Measurements from ENCODE around the gene ATXN7L1.

ATXN7L1 gene

GRCh38 chr7:105806592-105807447, 69.6 kb downstream of the ATXN7L1 start:
- peaks cover 15% of the 10 kb centered on the region for H3K36me3 Mint-ChIP-seq (ENCODE audit: low read depth)
- no peaks in the 10 kb centered on the region for H3K27me3 Mint-ChIP-seq (ENCODE audit: low read depth)
- peaks cover 76% of the 10 kb centered on the region for H3K4me1 Mint-ChIP-seq (ENCODE audit: low read depth)
- DNase-seq (ENCODE audit: low spot score), result peak; percentile 81
- peaks cover 7% of the 10 kb centered on the region for H3K9me3 Mint-ChIP-seq
- H3K4me3 Mint-ChIP-seq, result peak overlapping the region; percentile 52
- peak overlapping the region; percentile 81 for H3K27ac Mint-ChIP-seq

DNA sequence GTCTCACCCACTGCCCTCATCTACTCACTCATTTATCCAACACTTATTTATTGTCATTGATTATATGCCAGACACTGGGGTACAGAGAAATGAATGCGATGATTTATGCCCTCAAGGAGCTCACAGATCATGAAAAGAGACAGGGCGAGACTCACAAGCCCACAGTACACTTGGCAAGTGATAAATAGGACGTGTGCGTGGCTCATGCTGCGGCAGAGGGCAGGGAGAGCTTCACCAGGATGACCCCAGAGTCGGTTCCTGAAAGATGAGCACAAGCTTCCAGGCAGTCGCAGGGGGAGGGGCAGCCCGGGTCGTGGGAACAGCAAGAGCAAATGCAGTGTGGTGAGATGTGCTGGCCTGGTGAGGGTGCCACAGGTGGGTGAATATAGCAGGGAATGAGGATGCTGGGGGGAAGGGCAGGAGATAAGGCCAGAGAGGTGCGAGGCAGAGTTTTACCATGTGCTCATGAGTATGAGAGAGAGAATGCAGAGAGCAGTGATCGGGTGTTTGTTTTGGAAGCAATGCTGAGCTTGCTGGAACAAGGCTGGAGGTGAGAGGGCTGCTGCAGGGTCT, 70.9 kb downstream of the ATXN7L1 start:
- Mint-ChIP-seq H3K36me3 (ENCODE audit: low read depth) (peaks cover 9% of the 10 kb centered on the region), H3K27ac (peak overlapping the region; percentile 81), H3K4me3 (peak overlapping the region; percentile 8), H3K27me3 (ENCODE audit: low read depth) (no peaks in the 10 kb centered on the region), H3K4me1 (ENCODE audit: low read depth) (peaks cover 75% of the 10 kb centered on the region), H3K9me3 (peaks cover 7% of the 10 kb centered on the region)
- DNase-seq (ENCODE audit: low spot score), result no peak

DNA sequence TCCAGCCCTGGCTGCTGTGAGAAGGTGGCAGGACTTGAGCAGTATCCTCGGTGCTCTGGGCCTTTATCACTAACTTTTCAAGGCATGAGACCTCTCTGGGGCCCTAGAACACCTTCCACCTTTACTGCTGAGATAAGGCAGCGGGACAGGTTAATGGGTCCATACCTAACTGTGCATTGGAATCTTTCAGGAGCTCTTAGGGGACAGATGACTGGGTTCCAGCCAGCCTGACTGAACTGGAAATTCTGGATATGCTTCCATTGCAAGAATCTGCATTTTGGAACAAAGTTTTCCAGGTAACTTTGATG, 73.0 kb downstream of the ATXN7L1 start:
- H3K36me3 Mint-ChIP-seq (ENCODE audit: low read depth), result no peaks in the 10 kb centered on the region
- no peaks in the 10 kb centered on the region for H3K27me3 Mint-ChIP-seq (ENCODE audit: low read depth)
- H3K4me3 Mint-ChIP-seq, result no peak overlapping the region
- peaks cover 66% of the 10 kb centered on the region for H3K4me1 Mint-ChIP-seq (ENCODE audit: low read depth)
- no peak overlapping the region for H3K27ac Mint-ChIP-seq
- DNase-seq (ENCODE audit: low spot score), result no peak
- H3K9me3 Mint-ChIP-seq, result no peaks in the 10 kb centered on the region

- Mint-ChIP-seq H3K4me1 (ENCODE audit: low read depth) (peaks cover 62% of the 10 kb centered on the region), H3K27me3 (ENCODE audit: low read depth) (no peaks in the 10 kb centered on the region)
Observed at GRCh38 chr7:105802604-105803428, 73.6 kb downstream of the ATXN7L1 start.

DNA sequence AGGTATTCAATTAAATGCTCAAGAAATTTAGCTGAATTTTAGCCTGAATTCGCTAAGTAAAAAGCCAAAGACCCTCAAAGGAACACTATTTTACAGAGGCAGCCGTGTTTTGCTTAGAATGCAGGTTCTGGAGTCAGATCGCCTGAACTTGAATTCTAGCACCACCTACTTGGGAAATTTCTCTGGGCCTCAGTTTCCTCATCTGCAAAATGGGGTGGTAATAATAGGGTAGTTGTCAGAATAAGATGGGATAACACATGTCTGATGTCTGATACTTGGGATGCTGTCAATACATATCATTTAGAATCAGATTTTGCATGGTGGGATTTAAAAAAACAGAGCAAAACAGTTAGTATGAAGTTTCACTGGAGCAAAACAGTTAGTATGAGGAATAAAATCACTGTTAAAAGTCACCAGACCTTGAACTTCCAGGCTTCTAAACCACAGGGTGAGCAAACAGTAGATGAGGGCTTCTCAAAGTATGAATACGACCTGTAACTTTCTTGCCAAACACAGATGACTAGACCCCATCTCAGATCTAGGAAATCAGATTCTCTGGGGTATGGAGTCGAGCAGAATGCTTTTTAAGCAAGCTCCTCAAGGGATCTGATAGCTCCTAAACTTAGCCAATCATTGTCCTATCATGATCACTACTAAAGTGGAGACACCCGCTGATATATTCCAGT, 75.4 kb downstream of the ATXN7L1 start:
- H3K27ac Mint-ChIP-seq, result no peak overlapping the region
- H3K9me3 Mint-ChIP-seq, result no peaks in the 10 kb centered on the region
- no peaks in the 10 kb centered on the region for H3K36me3 Mint-ChIP-seq (ENCODE audit: low read depth)
- H3K27me3 Mint-ChIP-seq (ENCODE audit: low read depth), result no peaks in the 10 kb centered on the region
- H3K4me3 Mint-ChIP-seq, result no peak overlapping the region
- no peak for DNase-seq (ENCODE audit: low spot score)
- peaks cover 44% of the 10 kb centered on the region for H3K4me1 Mint-ChIP-seq (ENCODE audit: low read depth)

More at GRCh38 chr7:105802604-105803428, 73.6 kb downstream of the ATXN7L1 start:
- Mint-ChIP-seq H3K36me3 (ENCODE audit: low read depth) (no peaks in the 10 kb centered on the region), H3K4me3 (no peak overlapping the region), H3K9me3 (no peaks in the 10 kb centered on the region), H3K27ac (no peak overlapping the region)
- DNase-seq (ENCODE audit: low spot score), result no peak

DNA sequence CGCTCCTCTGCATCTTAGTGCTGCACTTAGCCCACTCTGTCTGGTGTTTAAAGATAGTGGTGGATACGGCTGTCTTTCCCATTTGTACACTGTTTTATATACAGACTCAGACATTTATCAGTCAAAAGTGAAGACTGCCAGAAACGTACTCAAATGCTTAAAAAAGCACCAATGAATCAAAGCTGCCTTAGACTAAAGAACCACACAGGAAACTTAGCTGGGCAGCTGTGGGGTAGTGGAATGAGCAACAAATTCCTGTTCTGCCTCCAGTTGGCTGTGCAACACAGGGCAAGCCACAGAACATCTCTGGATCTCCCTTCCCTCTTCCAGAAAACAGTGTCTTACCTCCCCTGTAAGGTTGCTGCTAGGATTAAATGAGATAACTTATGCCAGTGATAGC, 76.0 kb downstream of the ATXN7L1 start:
- Mint-ChIP-seq H3K27ac (peak overlapping the region; percentile 22), H3K4me3 (peak overlapping the region; percentile 46), H3K36me3 (ENCODE audit: low read depth) (no peaks in the 10 kb centered on the region), H3K4me1 (ENCODE audit: low read depth) (peaks cover 39% of the 10 kb centered on the region), H3K9me3 (no peaks in the 10 kb centered on the region), H3K27me3 (ENCODE audit: low read depth) (no peaks in the 10 kb centered on the region)
- peak; percentile 56 for DNase-seq (ENCODE audit: low spot score)

GRCh38 chr7:105799677-105800076, 76.7 kb downstream of the ATXN7L1 start:
- Mint-ChIP-seq H3K4me1 (ENCODE audit: low read depth) (peaks cover 31% of the 10 kb centered on the region), H3K27me3 (ENCODE audit: low read depth) (no peaks in the 10 kb centered on the region), H3K9me3 (no peaks in the 10 kb centered on the region), H3K4me3 (no peak overlapping the region), H3K27ac (no peak overlapping the region), H3K36me3 (ENCODE audit: low read depth) (no peaks in the 10 kb centered on the region)
- no peak for DNase-seq (ENCODE audit: low spot score)

DNA sequence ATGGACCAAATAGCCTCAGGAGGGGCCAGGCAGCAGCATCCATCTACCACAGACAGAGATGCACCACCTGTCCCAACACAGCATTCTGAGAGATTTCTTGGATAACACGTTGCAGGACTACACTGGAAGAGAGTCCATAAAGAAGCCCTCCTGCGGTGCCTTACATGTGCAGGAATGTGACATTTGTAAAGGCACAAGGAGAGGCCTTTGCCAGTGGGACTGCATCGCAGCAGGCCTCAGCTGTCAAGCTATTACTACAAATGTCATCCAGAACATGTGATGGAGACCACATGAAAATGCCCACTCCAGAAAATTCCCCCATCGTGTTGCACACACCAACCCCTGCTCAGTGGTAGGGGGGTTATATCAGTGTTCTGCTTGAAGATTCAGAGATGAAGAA, 77.4 kb downstream of the ATXN7L1 start:
- H3K4me3 Mint-ChIP-seq, result no peak overlapping the region
- H3K4me1 Mint-ChIP-seq (ENCODE audit: low read depth), result peaks cover 31% of the 10 kb centered on the region

GRCh38 chr7:105797652-105798051, 78.7 kb downstream of the ATXN7L1 start:
- H3K4me1 Mint-ChIP-seq (ENCODE audit: low read depth), result peaks cover 31% of the 10 kb centered on the region
- no peak overlapping the region for H3K4me3 Mint-ChIP-seq
- no peak for DNase-seq (ENCODE audit: low spot score)
- H3K9me3 Mint-ChIP-seq, result no peaks in the 10 kb centered on the region
- H3K27ac Mint-ChIP-seq, result no peak overlapping the region
- H3K27me3 Mint-ChIP-seq (ENCODE audit: low read depth), result no peaks in the 10 kb centered on the region
- H3K36me3 Mint-ChIP-seq (ENCODE audit: low read depth), result no peaks in the 10 kb centered on the region

More for the DNA sequence above, 77.4 kb downstream of the ATXN7L1 start:
- DNase-seq (ENCODE audit: low spot score), result no peak
- no peak overlapping the region for H3K27ac Mint-ChIP-seq
- no peaks in the 10 kb centered on the region for H3K27me3 Mint-ChIP-seq (ENCODE audit: low read depth)
- H3K36me3 Mint-ChIP-seq (ENCODE audit: low read depth), result no peaks in the 10 kb centered on the region
- no peaks in the 10 kb centered on the region for H3K9me3 Mint-ChIP-seq

DNA sequence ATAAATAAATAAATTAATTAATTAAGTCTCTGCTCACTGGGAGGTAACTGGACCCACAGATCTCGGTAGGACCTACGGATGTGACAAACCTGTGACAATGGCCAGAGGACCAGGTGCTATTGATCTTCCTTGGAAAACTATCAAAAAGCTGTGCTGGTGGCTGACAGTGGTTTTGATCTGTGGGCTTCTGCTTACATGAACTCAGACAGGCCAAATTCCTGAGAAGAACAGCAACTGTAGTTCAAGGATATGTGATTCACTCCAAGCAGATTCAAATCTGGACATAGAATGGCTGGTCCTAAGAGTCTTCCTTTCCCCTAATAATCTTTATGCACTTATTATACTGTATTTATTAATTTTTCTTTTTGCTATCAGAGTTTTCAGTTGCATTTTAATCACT, 80.0 kb downstream of the ATXN7L1 start:
- no peaks in the 10 kb centered on the region for H3K27me3 Mint-ChIP-seq (ENCODE audit: low read depth)
- H3K4me1 Mint-ChIP-seq (ENCODE audit: low read depth), result peaks cover 28% of the 10 kb centered on the region
- H3K36me3 Mint-ChIP-seq (ENCODE audit: low read depth), result no peaks in the 10 kb centered on the region
- H3K4me3 Mint-ChIP-seq, result no peak overlapping the region
- no peak overlapping the region for H3K27ac Mint-ChIP-seq
- DNase-seq (ENCODE audit: low spot score), result no peak
- H3K9me3 Mint-ChIP-seq, result no peaks in the 10 kb centered on the region

GRCh38 chr7:105794741-105795729, 81.4 kb downstream of the ATXN7L1 start:
- Mint-ChIP-seq H3K9me3 (no peaks in the 10 kb centered on the region), H3K36me3 (ENCODE audit: low read depth) (no peaks in the 10 kb centered on the region), H3K27ac (no peak overlapping the region), H3K4me3 (no peak overlapping the region), H3K4me1 (ENCODE audit: low read depth) (peaks cover 17% of the 10 kb centered on the region), H3K27me3 (ENCODE audit: low read depth) (no peaks in the 10 kb centered on the region)
- DNase-seq (ENCODE audit: low spot score), result no peak

GRCh38 chr7:105792488-105793370, 83.7 kb downstream of the ATXN7L1 start:
- H3K4me3 Mint-ChIP-seq, result no peak overlapping the region
- H3K27ac Mint-ChIP-seq, result no peak overlapping the region

More at GRCh38 chr7:105792488-105793370, 83.7 kb downstream of the ATXN7L1 start:
- Mint-ChIP-seq H3K4me1 (ENCODE audit: low read depth) (peaks cover 7% of the 10 kb centered on the region), H3K36me3 (ENCODE audit: low read depth) (no peaks in the 10 kb centered on the region), H3K9me3 (no peaks in the 10 kb centered on the region), H3K27me3 (ENCODE audit: low read depth) (peaks cover 6% of the 10 kb centered on the region)
- no peak for DNase-seq (ENCODE audit: low spot score)

All from T-helper 2 cell treated with Interferon-gamma antibody and Interleukin-4, amounts not matched to agents 5 μg/mL and 100 μg/mL, for 36 hours (primary cell).